Measurements from ENCODE around the gene DOHH. TPM values are rescaled to one million over a fixed set of nuclear protein-coding genes. Genes with fewer than 3 reads are reported as not detected.

Gene DOHH
- polyA plus RNA-seq, 2 donors: 14.9 to 16.7 TPM

- H3K36me3 ChIP-seq (ENCODE audit: control insufficient read depth in 2 of 2, insufficient read depth in 2 of 2, low read length in 1 of 2): peaks cover 32 to 79% of the 10 kb centered on the region in 2 donors
- no peak overlapping the region for H3K27ac ChIP-seq (ENCODE audit: low read depth in 2 of 2, low read length in 1 of 2)
- no peaks in the 10 kb centered on the region for H3K27me3 ChIP-seq (ENCODE audit: control insufficient read depth in 1 of 2, insufficient read depth in 2 of 2, low read length in 2 of 2)
- H3K4me3 ChIP-seq (ENCODE audit: low read depth in 1 of 2, low read length in 2 of 2): no peak overlapping the region
- WGBS, 2 donors: 95 to 96% methylated on average over 20 of the region's 20 CpGs
- H3K4me1 ChIP-seq (ENCODE audit: control insufficient read depth in 2 of 2, insufficient read depth in 2 of 2, low read length in 1 of 2): no peaks in the 10 kb centered on the region
- no peaks in the 10 kb centered on the region for H3K9me3 ChIP-seq (ENCODE audit: control insufficient read depth in 2 of 2, insufficient read depth in 1 of 2, low read depth in 1 of 2, low read length in 1 of 2)
Observed at GRCh38 chr19:3528539-3529211, 28.2 kb upstream of the DOHH start.

GRCh38 chr19:3528080-3528479 lies 27.6 kb upstream of the DOHH start:
- H3K27me3 ChIP-seq (ENCODE audit: control insufficient read depth in 1 of 2, insufficient read depth in 2 of 2, low read length in 2 of 2): no peaks in the 10 kb centered on the region
- H3K9me3 ChIP-seq (ENCODE audit: control insufficient read depth in 2 of 2, insufficient read depth in 1 of 2, low read depth in 1 of 2, low read length in 1 of 2): no peaks in the 10 kb centered on the region
- no peak overlapping the region for H3K4me3 ChIP-seq (ENCODE audit: low read depth in 1 of 2, low read length in 2 of 2)
- WGBS, 2 donors: 96 to 98% methylated on average over 14 of the region's 14 CpGs
- H3K27ac ChIP-seq (ENCODE audit: low read depth in 2 of 2, low read length in 1 of 2): no peak overlapping the region
- peaks cover 31 to 79% of the 10 kb centered on the region in 2 donors for H3K36me3 ChIP-seq (ENCODE audit: control insufficient read depth in 2 of 2, insufficient read depth in 2 of 2, low read length in 1 of 2)
- no peaks in the 10 kb centered on the region for H3K4me1 ChIP-seq (ENCODE audit: control insufficient read depth in 2 of 2, insufficient read depth in 2 of 2, low read length in 1 of 2)

- Histone ChIP-seq H3K36me3 (ENCODE audit: control insufficient read depth in 2 of 2, insufficient read depth in 2 of 2, low read length in 1 of 2) (peaks cover 27 to 74% of the 10 kb centered on the region in 2 donors), H3K9me3 (ENCODE audit: control insufficient read depth in 2 of 2, insufficient read depth in 1 of 2, low read depth in 1 of 2, low read length in 1 of 2) (no peaks in the 10 kb centered on the region), H3K4me1 (ENCODE audit: control insufficient read depth in 2 of 2, insufficient read depth in 2 of 2, low read length in 1 of 2) (no peaks in the 10 kb centered on the region)
Observed at GRCh38 chr19:3527238-3527910, 26.9 kb upstream of the DOHH start.

GRCh38 chr19:3526507-3527237 lies 26.2 kb upstream of the DOHH start:
- peaks cover 21 to 72% of the 10 kb centered on the region in 2 donors for H3K36me3 ChIP-seq (ENCODE audit: control insufficient read depth in 2 of 2, insufficient read depth in 2 of 2, low read length in 1 of 2)
- no peaks in the 10 kb centered on the region for H3K27me3 ChIP-seq (ENCODE audit: control insufficient read depth in 1 of 2, insufficient read depth in 2 of 2, low read length in 2 of 2)
- H3K4me3 ChIP-seq (ENCODE audit: low read depth in 1 of 2, low read length in 2 of 2): no peak overlapping the region
- H3K4me1 ChIP-seq (ENCODE audit: control insufficient read depth in 2 of 2, insufficient read depth in 2 of 2, low read length in 1 of 2): peaks cover 0 to 4% of the 10 kb centered on the region in 2 donors
- WGBS, 2 donors: 94% methylated on average over 28 of the region's 28 CpGs
- H3K27ac ChIP-seq (ENCODE audit: low read depth in 2 of 2, low read length in 1 of 2): no peak overlapping the region
- H3K9me3 ChIP-seq (ENCODE audit: control insufficient read depth in 2 of 2, insufficient read depth in 1 of 2, low read depth in 1 of 2, low read length in 1 of 2): no peaks in the 10 kb centered on the region

More at GRCh38 chr19:3527238-3527910, 26.9 kb upstream of the DOHH start:
- no peak overlapping the region for H3K4me3 ChIP-seq (ENCODE audit: low read depth in 1 of 2, low read length in 2 of 2)
- no peaks in the 10 kb centered on the region for H3K27me3 ChIP-seq (ENCODE audit: control insufficient read depth in 1 of 2, insufficient read depth in 2 of 2, low read length in 2 of 2)
- WGBS, 2 donors: 96 to 97% methylated on average over 21 of the region's 21 CpGs
- no peak overlapping the region for H3K27ac ChIP-seq (ENCODE audit: low read depth in 2 of 2, low read length in 1 of 2)

- peaks cover 9 to 60% of the 10 kb centered on the region in 2 donors for H3K36me3 ChIP-seq (ENCODE audit: control insufficient read depth in 2 of 2, insufficient read depth in 2 of 2, low read length in 1 of 2)
- H3K4me3 ChIP-seq (ENCODE audit: low read depth in 1 of 2, low read length in 2 of 2): no peak overlapping the region
- 95% methylated on average over 20 of the region's 20 CpGs for WGBS, 2 donors
- H3K4me1 ChIP-seq (ENCODE audit: control insufficient read depth in 2 of 2, insufficient read depth in 2 of 2, low read length in 1 of 2): peaks cover 4 to 9% of the 10 kb centered on the region in 2 donors
- H3K27me3 ChIP-seq (ENCODE audit: control insufficient read depth in 1 of 2, insufficient read depth in 2 of 2, low read length in 2 of 2): no peaks in the 10 kb centered on the region
- H3K9me3 ChIP-seq (ENCODE audit: control insufficient read depth in 2 of 2, insufficient read depth in 1 of 2, low read depth in 1 of 2, low read length in 1 of 2): no peaks in the 10 kb centered on the region
- H3K27ac ChIP-seq (ENCODE audit: low read depth in 2 of 2, low read length in 1 of 2): no peak overlapping the region
Observed at GRCh38 chr19:3524904-3525451, 24.5 kb upstream of the DOHH start.

- Histone ChIP-seq H3K27me3 (ENCODE audit: control insufficient read depth in 1 of 2, insufficient read depth in 2 of 2, low read length in 2 of 2) (no peaks in the 10 kb centered on the region), H3K4me3 (ENCODE audit: low read depth in 1 of 2, low read length in 2 of 2) (no peak overlapping the region), H3K27ac (ENCODE audit: low read depth in 2 of 2, low read length in 1 of 2) (no peak overlapping the region), H3K9me3 (ENCODE audit: control insufficient read depth in 2 of 2, insufficient read depth in 1 of 2, low read depth in 1 of 2, low read length in 1 of 2) (no peaks in the 10 kb centered on the region), H3K4me1 (ENCODE audit: control insufficient read depth in 2 of 2, insufficient read depth in 2 of 2, low read length in 1 of 2) (peaks cover 5 to 9% of the 10 kb centered on the region in 2 donors), H3K36me3 (ENCODE audit: control insufficient read depth in 2 of 2, insufficient read depth in 2 of 2, low read length in 1 of 2) (peaks cover 9 to 61% of the 10 kb centered on the region in 2 donors)
- 93 to 94% methylated on average over 30 to 33 of the region's 33 CpGs for WGBS, 2 donors
Observed at GRCh38 chr19:3524078-3524842, 23.8 kb upstream of the DOHH start.

GRCh38 chr19:3523361-3524077 lies 23.0 kb upstream of the DOHH start:
- 91 to 93% methylated on average over 20 to 21 of the region's 21 CpGs for WGBS, 2 donors
- Histone ChIP-seq H3K36me3 (ENCODE audit: control insufficient read depth in 2 of 2, insufficient read depth in 2 of 2, low read length in 1 of 2) (peaks cover 9 to 57% of the 10 kb centered on the region in 2 donors), H3K9me3 (ENCODE audit: control insufficient read depth in 2 of 2, insufficient read depth in 1 of 2, low read depth in 1 of 2, low read length in 1 of 2) (no peaks in the 10 kb centered on the region), H3K4me1 (ENCODE audit: control insufficient read depth in 2 of 2, insufficient read depth in 2 of 2, low read length in 1 of 2) (peaks cover 5 to 9% of the 10 kb centered on the region in 2 donors), H3K27ac (ENCODE audit: low read depth in 2 of 2, low read length in 1 of 2) (no peak overlapping the region), H3K4me3 (ENCODE audit: low read depth in 1 of 2, low read length in 2 of 2) (no peak overlapping the region), H3K27me3 (ENCODE audit: control insufficient read depth in 1 of 2, insufficient read depth in 2 of 2, low read length in 2 of 2) (no peaks in the 10 kb centered on the region)

GRCh38 chr19:3522421-3523360 lies 22.2 kb upstream of the DOHH start:
- Histone ChIP-seq H3K9me3 (ENCODE audit: control insufficient read depth in 2 of 2, insufficient read depth in 1 of 2, low read depth in 1 of 2, low read length in 1 of 2) (no peaks in the 10 kb centered on the region), H3K27ac (ENCODE audit: low read depth in 2 of 2, low read length in 1 of 2) (no peak overlapping the region), H3K27me3 (ENCODE audit: control insufficient read depth in 1 of 2, insufficient read depth in 2 of 2, low read length in 2 of 2) (no peaks in the 10 kb centered on the region), H3K36me3 (ENCODE audit: control insufficient read depth in 2 of 2, insufficient read depth in 2 of 2, low read length in 1 of 2) (peaks cover 7 to 50% of the 10 kb centered on the region in 2 donors), H3K4me3 (ENCODE audit: low read depth in 1 of 2, low read length in 2 of 2) (no peak overlapping the region), H3K4me1 (ENCODE audit: control insufficient read depth in 2 of 2, insufficient read depth in 2 of 2, low read length in 1 of 2) (peaks cover 5 to 9% of the 10 kb centered on the region in 2 donors)
- WGBS, 2 donors: 92 to 93% methylated on average over 37 to 40 of the region's 40 CpGs

Measured in esophagus (tissue), 2 donors.